Endometrium (tissue), 2 donors: ENCODE data around the gene BPGM.

Experiments used
- FAIRE-seq: peaks from 2 replicates; lab custom pipeline; 2012; peaks lifted over from hg19 to GRCh38; lab: Jason Lieb, UNC
- donor health status: control.
- donor health status: control.

Gene BPGM

DNA sequence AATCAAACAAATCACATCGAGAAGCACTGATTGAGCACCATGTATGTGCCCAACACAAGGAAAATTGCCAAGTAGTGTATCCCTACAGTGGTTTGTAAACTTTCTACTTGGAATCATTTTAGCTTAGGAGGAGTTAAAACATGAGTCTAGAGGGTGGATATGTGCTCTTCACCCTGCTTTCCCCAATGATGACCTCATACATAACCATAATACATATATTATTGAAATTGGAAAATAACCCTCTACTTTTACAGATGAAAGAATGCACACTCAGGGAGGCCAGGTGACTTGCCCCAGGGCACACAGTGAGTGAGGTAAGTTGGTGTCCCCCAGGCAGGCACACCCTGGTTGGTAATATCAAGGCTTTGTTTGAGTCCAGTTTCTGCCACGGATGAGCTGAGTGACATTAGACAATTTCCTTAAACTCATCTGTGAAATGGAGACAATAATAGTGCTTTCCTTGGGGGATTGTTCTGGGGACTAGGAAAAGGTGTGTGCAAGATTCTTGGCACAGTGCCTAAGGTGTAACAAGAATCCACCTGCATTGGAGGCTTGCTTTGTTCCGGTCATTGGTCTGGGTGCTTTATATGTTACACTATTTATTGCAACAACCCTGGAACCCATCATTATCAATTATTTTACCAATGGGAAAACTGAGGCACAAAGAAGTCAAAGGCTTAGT lies 50.7 kb downstream of the BPGM start:
- FAIRE-seq = no peak

DNA sequence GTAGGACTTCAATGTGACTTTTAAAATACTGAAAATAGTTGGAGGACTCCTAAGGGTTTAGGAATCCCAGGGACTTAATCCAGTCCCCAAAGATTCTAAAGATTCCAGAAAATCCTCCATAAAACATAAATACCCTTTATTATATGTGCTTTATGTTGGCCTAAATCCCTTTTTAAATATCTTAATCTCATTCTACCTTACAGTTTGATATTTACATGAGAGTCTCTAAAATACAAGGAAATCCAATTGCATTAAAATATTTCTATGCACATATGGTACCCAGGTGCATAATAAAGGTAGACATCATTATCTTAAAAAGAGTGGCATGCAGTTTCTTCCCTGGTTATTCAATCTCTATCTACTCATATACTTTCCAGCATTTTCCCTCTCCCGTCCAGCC lies 51.8 kb downstream of the BPGM start:
- FAIRE-seq = no peak

DNA sequence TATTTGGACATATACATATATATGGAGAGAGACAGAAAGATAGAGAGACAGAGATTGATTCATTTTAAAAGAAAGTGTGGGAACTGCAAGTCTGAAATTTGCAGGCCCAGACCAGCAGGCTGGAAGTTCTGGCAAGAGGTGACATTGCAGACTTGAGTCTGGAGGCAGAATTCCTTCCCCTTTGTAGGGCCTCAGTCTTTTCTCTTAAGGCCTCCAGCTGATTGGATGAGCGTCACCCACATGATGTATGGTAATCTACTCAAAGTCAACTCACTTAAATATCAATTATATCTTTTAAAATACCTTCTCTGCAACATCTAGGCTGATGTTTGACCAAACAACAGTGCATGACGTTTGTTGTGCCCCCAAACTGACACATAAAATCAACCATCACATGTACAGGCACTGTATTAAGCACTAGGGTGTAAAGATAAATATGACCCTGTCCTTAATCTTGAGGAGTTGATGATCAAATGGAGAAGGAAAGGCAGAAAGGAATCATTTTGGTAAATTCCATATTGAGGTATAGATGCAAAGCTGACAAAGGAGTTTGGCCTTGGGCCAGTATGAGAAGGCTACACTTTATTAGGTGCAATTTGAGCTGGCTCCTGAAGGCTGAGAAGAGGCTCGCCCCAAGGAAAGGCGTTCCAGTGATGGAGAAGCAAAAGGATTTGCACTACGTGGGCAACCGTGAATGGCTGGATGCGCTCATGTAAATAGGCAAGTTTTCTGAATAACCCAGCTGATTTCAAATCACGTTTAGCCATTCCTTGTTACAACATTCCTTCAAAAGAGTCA lies 52.6 kb downstream of the BPGM start:
- FAIRE-seq = no peak

DNA sequence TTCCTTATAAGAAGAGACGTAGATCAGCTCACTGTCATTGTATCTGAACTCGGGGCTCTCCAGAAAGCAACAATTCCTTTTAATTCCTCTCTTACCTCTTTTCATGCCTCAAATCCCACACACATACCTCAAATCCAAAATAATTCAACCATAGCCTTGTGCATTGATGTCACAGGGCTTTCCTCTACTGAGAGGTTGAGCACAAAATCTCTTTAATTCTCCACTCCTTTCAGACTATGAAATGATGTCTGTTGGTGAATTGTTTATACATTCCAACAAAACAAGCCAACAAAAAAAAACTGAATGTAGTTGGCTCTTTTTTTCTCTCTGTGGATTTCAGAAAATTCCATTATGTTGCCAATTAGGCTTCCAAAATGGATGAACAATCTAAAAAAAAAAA lies 53.2 kb downstream of the BPGM start:
- no peak for FAIRE-seq

DNA sequence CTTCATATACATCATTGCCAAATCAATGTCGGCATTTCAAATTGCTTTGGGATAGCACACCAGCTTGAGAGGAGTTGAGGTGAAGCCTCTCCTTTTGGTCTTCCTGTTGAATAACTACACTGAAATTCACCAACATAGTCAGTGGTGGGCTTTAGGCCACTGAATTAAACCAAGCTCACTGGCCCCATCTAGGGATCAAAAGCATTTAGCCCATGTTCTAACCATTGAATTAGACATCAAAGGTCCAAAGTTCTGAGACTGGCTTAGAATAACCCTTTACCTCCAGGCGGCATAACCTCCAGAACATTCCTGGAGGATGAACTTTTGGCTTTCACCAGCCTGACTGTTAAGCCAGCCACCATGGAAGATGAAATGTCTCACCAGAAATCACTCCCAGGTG lies 54.6 kb downstream of the BPGM start:
- FAIRE-seq = no peak

DNA sequence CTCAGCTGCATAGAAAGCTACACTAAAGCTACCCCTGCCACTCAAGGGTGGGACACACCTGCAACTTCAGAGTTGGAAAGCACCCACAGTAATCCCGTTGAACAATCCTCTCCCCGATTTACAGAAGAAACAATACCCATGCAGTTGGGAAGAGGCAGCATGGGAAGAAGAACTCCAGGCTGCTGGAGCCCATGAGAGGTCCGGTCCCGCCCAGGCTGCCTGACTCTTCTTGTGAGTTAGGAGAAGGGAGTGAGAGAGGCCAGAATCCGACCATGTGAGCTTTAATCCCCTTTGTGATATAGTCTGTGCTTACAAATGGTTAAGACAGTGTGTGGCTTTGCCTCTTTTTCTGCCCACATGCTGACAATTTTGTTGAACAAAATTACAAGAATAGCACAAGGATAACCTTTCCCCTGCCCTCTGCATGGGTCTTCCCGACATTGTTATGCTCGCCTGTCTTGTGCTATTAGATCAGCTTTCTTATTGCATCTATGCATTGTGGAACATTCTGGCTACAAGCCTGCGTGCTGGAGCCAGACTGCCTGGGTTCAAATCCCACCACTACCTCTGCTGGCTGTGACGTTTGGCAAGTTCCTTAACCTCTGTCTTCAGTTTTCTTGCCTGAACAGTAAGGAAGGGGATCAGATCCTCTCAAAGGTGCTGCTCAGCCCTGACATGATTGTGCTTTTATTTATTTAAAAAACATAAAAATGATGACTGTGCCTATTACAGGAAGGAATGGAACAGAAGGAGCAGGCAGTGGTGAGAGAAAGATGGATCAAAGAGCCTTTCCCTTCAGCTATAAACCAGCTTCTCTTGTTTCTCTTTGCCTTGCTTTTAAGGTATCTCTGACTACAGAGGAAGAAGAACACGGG lies 56.0 kb downstream of the BPGM start:
- FAIRE-seq = no peak

DNA sequence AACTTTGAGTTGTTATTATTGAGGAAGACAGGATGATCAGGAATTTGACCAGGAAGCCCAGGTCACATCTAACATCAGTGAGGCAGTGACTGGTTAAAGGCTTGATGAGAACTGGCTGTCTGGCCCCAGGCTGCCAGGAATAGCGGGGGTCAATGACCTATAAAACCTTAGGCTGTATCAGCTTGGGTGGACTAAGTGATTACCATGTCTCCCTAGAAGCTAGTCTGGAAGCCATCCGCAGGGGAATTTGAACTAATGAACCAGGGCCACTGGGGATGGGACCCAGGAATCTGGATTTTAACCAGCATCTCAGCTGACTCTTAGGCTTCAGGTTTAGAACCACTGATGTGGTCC lies 56.6 kb downstream of the BPGM start:
- no peak for FAIRE-seq

DNA sequence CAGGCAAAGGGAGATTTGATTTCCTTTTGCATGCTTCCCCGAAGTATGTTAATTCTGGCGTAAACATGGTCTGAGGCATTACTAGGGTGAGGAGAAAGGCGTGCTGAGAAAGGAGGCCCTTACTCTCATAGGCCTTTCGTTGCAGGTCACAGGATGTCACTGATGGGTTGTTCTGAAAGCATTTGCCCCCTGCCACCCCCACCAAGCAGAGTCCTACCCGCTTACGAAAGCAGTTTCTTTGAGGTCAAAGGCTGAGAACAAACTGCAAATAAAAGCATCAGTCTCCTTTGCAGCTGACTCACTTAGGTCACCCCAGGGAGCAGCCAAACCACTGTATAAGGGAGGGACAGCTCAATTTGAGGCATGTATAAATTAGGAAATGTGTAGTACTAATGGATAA lies 57.1 kb downstream of the BPGM start:
- no peak for FAIRE-seq

DNA sequence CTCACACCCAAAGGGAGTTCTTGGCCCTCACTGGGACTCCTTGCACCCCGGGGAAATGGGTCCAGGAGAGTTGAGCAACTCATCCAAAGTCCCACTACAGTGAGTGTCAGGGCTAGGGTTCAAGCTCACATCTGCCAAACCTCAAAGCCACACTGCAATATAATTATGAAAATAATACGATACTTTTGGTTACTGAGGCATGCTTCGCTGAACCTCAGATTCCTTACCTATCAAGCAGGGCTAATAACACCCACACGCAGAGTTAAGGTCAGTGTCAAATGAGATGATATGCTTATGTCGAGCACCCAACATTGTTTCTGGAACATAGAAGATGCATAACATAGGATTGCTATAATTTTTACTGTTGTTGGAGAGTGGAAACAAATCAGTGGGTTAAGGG lies 58.2 kb downstream of the BPGM start:
- FAIRE-seq = no peak

DNA sequence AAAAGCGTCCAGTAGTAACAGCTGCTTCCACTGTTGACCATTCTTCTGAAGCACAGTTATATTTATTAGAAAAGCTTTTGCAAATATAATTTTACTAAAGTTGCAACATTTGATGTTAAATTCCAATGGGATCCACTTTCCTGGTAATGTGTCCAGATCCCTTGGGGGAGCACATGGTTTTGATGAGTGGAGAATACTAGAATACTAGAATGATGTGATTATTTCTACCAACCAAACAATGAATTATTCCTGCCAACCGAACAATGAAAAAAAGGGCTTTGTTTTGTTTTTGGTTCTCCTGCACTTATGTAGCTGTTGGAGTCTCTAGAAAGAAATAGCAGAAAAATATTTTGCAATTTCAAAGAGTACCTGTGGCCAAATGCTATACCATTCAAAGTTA lies 59.1 kb downstream of the BPGM start:
- no peak for FAIRE-seq

DNA sequence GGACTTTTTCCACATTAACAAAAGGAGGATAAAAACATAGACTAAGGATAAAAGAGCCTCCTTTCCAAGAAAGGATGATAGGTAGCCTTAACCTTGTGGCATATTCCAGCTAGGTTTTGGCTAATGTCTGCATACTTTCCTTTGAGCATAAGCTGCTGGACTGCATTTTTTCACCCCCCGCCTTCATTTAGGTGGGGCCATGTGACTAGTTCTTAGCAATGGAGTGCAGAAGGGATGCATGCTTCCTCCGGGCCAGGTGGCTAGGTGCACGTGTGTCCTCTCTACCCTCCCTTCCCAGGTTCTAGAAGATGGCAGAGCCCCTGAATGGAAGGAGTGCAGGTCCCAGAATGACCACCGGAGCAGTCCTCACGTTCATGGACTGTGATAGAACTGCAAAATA lies 59.8 kb downstream of the BPGM start:
- no peak for FAIRE-seq

DNA sequence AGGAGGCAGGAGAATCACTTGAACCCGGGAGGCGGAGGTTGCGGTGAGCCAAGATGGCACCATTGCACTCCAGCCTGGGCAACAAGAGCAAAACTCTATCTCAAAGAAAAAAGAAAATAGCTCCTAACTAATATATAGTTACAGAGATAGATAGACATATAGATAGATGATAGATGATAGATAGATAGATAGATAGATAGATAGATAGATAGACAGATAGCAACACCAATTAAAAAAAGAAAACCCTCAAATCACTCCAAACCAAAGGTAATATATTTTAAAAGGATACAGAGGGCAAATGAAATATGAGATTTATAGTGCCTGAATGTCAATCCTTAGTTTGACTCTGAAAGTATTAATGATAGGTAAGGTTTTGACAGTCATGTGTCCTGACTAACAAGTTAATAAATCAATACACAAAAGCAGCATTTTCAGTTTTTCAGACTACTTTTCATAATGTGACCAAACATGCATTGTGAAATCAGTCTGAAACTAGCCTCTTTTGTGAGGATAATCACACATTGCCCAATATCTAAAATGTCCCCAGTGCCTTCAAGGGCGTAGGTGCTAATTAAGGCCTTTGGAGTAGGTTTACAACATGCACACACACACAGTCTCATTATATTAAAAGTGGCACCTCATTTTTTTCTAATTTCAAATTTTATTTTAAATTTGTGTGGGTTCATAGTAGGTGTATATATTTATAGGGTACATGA lies 61.2 kb downstream of the BPGM start:
- no peak for FAIRE-seq

DNA sequence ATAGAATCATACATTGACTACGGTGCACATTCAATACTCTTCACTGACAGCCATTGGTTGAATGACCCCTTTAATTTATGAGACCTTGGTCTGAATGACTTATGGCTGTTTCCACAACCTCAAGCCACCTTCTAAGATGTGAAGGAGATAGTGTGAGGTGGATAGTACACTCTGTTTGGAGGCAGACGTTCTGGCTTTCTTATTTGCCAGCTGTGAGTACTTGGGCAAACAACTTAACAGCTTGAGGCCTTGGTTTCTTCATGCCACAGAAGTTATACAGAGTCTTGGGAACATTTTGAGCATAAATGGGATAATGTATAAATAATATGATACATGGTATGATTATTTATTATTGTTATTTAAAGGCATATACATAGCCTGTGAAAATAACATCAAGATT lies 62.0 kb downstream of the BPGM start:
- FAIRE-seq = no peak

DNA sequence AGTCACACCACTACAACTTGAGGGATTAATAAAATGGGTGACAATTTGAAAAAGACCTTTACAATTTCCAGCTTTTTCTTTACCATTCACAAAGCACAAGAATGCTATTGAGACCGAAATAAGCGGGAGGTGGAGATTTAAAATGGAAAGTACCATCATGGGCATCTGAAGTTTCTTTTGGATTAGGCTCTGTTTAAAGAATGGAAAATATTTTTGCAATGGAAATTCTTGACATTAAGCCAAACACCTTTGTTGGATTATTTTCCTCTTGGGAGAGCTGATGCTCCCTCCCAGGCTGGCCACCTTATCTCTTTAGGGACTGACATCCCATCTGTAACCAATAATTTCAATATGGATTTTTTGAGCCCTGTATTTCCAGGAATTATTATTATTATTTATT lies 62.5 kb downstream of the BPGM start:
- FAIRE-seq = no peak

DNA sequence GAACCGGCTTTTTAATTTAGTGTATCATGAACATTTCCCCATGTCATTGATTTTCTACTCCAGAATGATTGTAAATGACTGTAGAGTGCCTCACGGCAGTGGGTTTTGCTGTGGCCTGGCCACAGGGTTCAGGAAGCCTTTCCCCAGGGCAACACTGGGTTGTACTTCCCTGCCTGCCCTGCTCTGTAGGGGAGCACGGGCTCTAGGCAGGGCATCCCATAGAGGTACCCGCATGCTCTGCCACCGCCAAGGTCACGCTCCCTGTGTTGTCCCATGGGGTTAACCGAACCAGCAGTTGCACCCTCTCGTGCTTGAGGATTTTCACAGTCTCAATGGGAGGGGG lies 63.8 kb downstream of the BPGM start:
- no peak for FAIRE-seq

DNA sequence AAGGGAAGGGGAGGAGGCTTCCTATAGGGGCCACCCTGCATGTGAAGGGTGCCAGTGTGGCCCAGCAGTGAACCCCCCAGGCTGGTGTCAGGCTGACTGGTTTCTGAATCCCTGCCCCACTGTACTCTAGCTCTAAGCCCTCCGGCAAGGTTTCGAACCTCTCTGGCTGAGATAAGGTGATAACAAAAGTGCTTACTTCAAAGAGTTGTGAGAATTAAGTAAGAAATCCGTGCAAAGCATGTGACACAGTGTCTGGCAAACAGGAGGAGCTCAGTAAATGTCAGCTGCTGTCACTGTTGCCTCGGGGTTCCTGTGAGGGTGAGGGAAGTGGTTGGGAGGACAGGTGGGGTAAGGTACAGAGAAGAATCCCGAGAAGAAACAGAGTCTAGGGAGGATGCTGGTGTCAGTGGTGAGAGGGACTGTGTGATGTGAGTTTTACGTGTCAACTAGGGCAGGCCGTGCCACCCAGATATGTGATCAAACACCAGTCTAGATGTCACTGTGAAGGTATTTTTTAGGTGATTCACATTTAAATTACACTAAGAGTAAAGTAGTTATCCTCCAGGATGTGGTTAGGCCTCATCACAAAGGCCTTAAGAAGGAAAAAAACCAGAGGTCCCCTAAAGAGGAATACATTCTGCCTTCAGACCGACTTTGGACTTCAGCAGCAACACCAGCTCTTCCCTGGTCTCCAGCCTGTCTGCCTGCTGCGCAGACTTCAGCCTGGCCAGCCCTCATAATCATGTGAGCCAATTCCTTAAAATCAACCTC lies 64.4 kb downstream of the BPGM start:
- FAIRE-seq = no peak

DNA sequence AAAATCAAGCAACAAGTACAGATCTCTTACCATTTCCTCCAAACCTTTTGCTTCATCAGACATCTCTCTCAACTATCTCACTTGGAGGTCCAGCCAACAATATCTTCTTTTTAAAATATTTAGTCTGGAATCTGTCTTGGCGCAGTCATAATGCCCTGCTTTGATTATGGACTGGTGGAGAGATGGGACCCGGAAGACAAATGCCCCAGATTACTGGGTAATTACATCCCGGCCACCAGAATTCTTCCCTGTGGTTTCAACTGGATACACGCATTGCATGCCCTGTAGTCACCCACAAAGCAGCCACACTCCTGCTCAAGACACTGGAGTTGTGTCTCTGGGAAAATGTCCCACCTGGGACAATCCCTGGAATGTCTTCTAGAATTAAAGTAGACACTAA lies 65.5 kb downstream of the BPGM start:
- no peak for FAIRE-seq

DNA sequence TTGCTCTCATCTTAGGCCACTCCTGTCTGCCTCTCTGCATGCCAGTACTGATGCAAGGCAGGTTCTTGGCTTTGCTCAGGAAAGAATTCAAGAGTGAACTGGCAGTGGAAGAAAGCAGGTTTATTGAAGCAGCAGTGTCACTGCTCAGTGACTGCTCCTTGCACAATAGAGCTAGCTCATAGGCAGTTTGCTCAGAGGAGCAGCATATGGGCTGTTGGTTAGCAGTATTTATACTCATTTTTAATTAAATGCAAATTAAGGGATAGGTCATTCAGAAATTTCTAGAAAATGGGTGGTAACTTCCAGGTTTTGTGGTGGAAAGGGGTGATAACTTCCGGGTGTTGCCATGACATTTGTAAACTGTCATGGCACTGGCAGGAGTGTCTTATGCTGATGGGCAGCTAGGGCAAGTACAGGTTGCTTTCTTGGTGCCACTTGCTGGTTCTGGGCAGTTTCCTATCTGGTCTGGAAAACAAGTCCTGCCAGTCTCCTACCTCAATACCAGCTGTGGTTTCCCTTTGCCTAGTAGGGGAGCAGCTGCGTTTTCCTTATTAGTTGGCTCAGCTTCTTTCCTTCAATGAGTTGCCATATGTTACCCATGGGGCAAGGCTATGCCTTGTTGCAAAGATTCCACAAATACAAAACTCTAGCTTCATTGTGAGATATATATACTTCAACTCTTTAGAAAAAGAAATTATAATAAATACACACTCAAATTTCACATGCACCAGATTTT lies 68.0 kb downstream of the BPGM start:
- FAIRE-seq = no peak

DNA sequence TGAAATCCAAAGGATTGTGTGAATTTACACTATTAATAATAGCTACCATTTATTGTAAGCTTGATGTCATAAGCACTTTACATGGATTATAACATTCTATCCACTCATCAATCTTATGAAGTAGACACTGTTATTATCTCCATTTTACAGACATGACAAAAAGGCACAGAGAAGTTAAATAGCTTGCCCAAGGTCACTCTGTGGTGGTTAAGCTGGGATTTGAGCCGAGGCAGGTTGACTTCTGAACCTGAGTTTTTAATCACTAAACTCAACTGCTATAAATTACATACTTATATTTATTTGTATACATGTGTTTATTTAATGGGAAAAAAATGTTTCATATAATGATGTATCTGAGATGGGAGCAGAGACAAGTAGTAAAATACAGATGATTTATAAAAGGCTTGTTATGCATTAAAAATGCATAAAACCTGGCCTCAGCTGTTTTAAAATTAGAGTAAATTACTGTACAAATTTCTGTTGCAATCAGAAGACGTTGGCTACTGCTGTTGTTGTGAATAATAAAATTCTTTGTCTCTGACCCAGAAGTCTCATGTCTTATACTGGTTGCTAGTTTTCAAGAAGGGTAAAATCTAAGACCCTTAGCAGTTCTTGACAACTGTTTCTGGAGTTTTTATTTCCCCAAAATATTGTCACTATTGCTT lies 71.7 kb downstream of the BPGM start:
- FAIRE-seq = no peak

DNA sequence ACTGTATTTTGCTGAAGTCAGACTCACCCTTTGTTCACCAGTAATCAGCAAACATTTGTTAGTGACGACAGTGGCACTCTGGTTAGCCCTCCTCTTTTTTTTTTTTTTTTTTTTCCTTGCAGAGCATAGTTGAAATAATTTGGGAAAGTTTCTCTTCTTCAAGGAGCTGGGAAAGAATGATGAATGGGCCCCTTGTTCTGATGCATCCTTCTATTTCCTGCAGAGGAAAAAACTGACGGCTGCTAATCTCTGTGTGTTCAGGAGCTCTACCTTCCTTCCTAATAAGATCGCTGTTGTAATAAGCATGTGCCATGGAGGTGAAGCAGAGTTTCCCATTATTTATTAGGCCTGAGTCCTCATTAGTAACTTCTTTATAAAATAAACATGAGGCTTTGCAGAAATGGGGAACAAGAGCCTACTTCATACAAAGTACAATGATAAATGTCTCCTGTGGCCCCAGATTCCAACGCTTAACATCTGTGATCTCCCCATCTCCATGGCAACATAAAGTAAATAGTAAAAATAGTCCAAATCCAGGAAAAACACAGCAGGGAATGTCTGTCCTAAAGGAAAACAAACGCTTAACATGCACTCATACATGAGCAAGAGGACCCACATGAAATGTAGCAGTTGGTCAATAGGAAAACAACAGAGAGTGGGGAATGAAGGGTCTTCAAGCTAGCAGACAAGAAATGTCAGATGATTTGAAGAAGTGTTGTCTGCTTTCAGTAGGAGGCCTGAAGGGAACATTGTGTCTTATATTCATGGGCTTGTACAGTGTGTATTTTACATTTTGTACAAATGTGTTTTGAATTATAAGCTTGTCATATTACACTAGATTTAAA lies 73.7 kb downstream of the BPGM start:
- FAIRE-seq = no peak
